Measurements from ENCODE around the gene SYNPO.

SYNPO gene

DNA sequence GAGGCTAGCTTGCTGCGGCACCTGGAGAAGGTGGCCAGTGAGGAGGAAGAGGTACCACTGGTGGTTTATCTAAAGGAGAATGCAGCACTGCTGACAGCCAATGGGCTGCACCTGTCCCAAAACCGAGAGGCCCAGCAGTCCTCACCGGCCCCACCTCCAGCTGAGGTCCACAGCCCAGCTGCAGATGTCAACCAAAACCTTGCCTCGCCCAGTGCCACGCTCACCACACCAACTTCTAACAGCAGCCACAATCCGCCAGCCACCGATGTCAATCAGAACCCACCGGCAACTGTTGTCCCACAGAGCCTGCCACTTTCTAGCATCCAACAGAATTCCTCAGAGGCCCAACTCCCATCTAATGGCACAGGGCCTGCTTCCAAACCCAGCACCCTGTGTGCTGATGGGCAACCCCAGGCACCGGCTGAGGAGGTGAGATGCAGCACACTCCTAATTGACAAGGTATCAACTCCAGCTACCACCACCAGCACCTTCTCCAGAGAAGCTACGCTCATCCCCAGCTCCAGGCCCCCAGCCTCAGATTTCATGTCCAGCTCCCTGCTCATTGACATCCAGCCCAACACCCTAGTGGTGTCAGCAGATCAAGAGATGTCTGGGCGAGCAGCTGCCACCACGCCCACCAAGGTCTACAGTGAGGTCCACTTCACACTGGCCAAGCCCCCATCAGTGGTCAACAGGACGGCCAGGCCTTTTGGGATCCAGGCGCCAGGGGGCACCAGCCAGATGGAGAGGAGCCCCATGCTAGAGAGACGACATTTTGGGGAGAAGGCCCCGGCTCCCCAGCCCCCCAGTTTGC lies 8.0 kb downstream of the SYNPO start:
- FAIRE-seq = no peak
- no peak for DNase-seq (ENCODE audit: insufficient read length, low spot score)
- TF ChIP-seq CTCF (IDR thresholded peaks at IDR 0.05; ENCODE audit: insufficient read depth, missing control alignments) = no peak

- TF ChIP-seq CTCF (IDR thresholded peaks at IDR 0.05; ENCODE audit: insufficient read depth, missing control alignments) = no peak
- no peak for FAIRE-seq
- DNase-seq (ENCODE audit: insufficient read length, low spot score) = no peak
Observed at GRCh38 chr5:150649108-150650020, 8.9 kb downstream of the SYNPO start.

GRCh38 chr5:150650021-150651006 lies 9.9 kb downstream of the SYNPO start:
- DNase-seq (ENCODE audit: insufficient read length, low spot score) (no peak), FAIRE-seq (no peak)

GRCh38 chr5:150651382-150651781 lies 10.9 kb downstream of the SYNPO start:
- FAIRE-seq (no peak), DNase-seq (ENCODE audit: insufficient read length, low spot score) (no peak)
- TF ChIP-seq CTCF (IDR thresholded peaks at IDR 0.05; ENCODE audit: insufficient read depth, missing control alignments) = no peak

More at GRCh38 chr5:150650021-150651006, 9.9 kb downstream of the SYNPO start:
- no peak for TF ChIP-seq CTCF (IDR thresholded peaks at IDR 0.05; ENCODE audit: insufficient read depth, missing control alignments)

GRCh38 chr5:150651924-150652671 lies 11.6 kb downstream of the SYNPO start:
- TF ChIP-seq CTCF (IDR thresholded peaks at IDR 0.05; ENCODE audit: insufficient read depth, missing control alignments) = no peak
- DNase-seq (ENCODE audit: insufficient read length, low spot score) (no peak), FAIRE-seq (no peak)

DNA sequence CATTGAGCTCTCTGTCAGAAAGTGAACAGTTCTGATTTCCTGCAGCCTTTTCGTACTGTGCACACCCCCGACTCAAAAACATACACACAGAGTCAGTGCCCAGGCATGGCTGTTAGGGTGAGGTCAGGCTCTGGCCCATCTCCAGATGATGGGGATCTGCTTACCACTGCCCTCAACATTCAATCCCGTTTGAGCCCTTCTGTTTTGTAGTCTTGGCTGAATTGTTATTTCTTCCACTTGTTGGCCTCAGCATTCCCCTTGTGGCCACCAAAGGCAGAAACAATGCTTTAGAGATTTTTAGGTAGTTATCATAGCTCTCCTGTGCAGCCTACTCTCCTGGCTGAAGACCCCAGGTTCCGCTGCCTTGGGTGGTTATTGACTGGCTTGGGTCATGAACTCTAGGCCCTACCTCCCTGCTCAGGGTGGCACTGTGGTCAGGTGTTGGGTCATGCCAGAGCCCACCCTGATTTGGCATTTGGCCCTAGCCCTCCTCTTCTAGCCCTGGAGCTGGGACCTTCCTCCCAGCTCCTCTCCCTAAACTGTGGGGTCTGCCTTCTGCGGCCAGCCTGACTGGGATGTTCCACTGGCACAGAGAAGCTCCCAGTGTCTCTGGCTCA lies 12.8 kb downstream of the SYNPO start:
- TF ChIP-seq CTCF (IDR thresholded peaks at IDR 0.05; ENCODE audit: insufficient read depth, missing control alignments) = peak; percentile 7
- DNase-seq (ENCODE audit: insufficient read length, low spot score) (no peak), FAIRE-seq (no peak)

All from D721Med (cell line).